Fibroblast of lung (primary cell): ENCODE measurements around the gene WNT11. TPM values are rescaled to one million over a fixed set of nuclear protein-coding genes. Genes with fewer than 3 reads are reported as not detected.

ENCODE experiments used
- DNase-seq, 2 donors: peaks; one replicate each; pipeline versions ENCODE4 v3.0.0 to v3.0.0-alpha.2; 2010; ENCODE audit warnings: low read depth in 2 of 2
- H2AFZ ChIP-seq: 2 replicates; pipeline ENCODE4 v1.5.1; 2012; ENCODE audit warnings: low read length, control low read depth, inconsistent platforms
- H3K27ac ChIP-seq: 2 replicates; pipeline ENCODE4 v1.5.1; 2011; ENCODE audit warnings: low read length, control low read depth; ENCODE audit not compliant: insufficient read depth
- H3K27me3 ChIP-seq: 2 replicates; pipeline ENCODE4 v1.5.1; 2011; ENCODE audit warnings: mild to moderate bottlenecking, low read length; ENCODE audit not compliant: control insufficient read depth, insufficient read depth
- H3K36me3 ChIP-seq: 2 replicates; pipeline ENCODE4 v1.5.1; 2011; ENCODE audit warnings: low read length; ENCODE audit not compliant: control insufficient read depth, insufficient read depth
- H3K4me1 ChIP-seq: 2 replicates; pipeline ENCODE4 v1.5.1; 2011; ENCODE audit warnings: low read length; ENCODE audit not compliant: control insufficient read depth, insufficient read depth; ENCODE audit errors: extremely low read depth
- H3K4me2 ChIP-seq: 2 replicates; pipeline ENCODE4 v1.5.1; 2011; ENCODE audit warnings: low read length, control low read depth; ENCODE audit not compliant: insufficient read depth; ENCODE audit errors: extremely low read depth
- H3K4me3 ChIP-seq, 4 experiments: fragments of 200-600 bp in 1 of 4; sonication (generic) in 1 of 4; replicated peaks in 1 of 4; 2 replicates each; pipeline ENCODE4 v1.5.1; 2011 to 2016; ENCODE audit warnings: low read length in 4 of 4, low read depth in 3 of 4, mild to moderate bottlenecking in 3 of 4, control low read depth in 2 of 4, inconsistent platforms in 1 of 4, mixed read lengths in 1 of 4; ENCODE audit not compliant: insufficient read depth in 1 of 4; ENCODE audit errors: control extremely low read depth in 1 of 4
- H3K79me2 ChIP-seq: 2 replicates; pipeline ENCODE4 v1.5.1; 2012; ENCODE audit warnings: mild to moderate bottlenecking, low read length, inconsistent platforms; ENCODE audit not compliant: control insufficient read depth, insufficient read depth
- H3K9ac ChIP-seq: 2 replicates; pipeline ENCODE4 v1.5.1; 2011; ENCODE audit warnings: mild to moderate bottlenecking, low read length, control low read depth; ENCODE audit not compliant: insufficient read depth
- H3K9me3 ChIP-seq: 2 replicates; pipeline ENCODE4 v1.5.1; 2012; ENCODE audit warnings: low read depth, low read length; ENCODE audit not compliant: control insufficient read depth, insufficient read depth
- H4K20me1 ChIP-seq: 2 replicates; pipeline ENCODE4 v1.5.1; 2011; ENCODE audit warnings: low read length; ENCODE audit not compliant: control insufficient read depth, insufficient read depth; ENCODE audit errors: extremely low read depth
- CTCF ChIP-seq, 2 donors: IDR thresholded peaks in 1 of 2; conservative IDR thresholded peaks in 1 of 2; 1 replicate in 1 of 2; 2 replicates in 1 of 2; pipeline ENCODE4 v1.5.1; 2011 to 2012; ENCODE audit warnings: low read length in 2 of 2, control low read depth in 1 of 2, inconsistent platforms in 1 of 2, low read depth in 1 of 2, mild to moderate bottlenecking in 1 of 2
- EZH2 ChIP-seq: IDR thresholded peaks from 2 replicates; pipeline ENCODE4 v1.5.1; 2012; ENCODE audit warnings: low read length, control low read depth, mild to moderate bottlenecking; ENCODE audit errors: missing control alignments
- polyA plus RNA-seq, 2 donors: library from polyadenylated mRNA; depleted of rRNA in 1 of 2; stranded (reverse) in 1 of 2; unstranded in 1 of 2; fragments of >200 nt; gene quantifications; 2 replicates each; pipeline ENCODE4 v1.2.1, GENCODE V29; 2011 to 2012; ENCODE audit warnings: missing spikeins in 1 of 2
- total RNA-seq: library from RNA; depleted of rRNA; stranded (reverse); fragments of >200 nt; gene quantifications from 2 replicates; pipeline ENCODE4 v1.2.1, GENCODE V29; 2014

The WNT11 gene
- total and polyA plus RNA-seq, 2 donors (not counting 1 experiment from before 2014, with no cell fraction given), result 0.07 to 0.33 TPM

GRCh38 chr11:76209973-76210930 is 4.0 kb upstream of the WNT11 start:
- Histone ChIP-seq H3K27me3 (peaks cover 55% of the 10 kb centered on the region), H3K4me3 (peak overlapping the region; percentile 8 to 41 (median 18)), H2AFZ (no peak overlapping the region), H3K4me1 (peaks cover 8% of the 10 kb centered on the region), H3K4me2 (peak overlapping the region; percentile 68), H3K36me3 (no peaks in the 10 kb centered on the region), H3K9ac (no peak overlapping the region), H4K20me1 (no peaks in the 10 kb centered on the region), H3K79me2 (no peaks in the 10 kb centered on the region), H3K27ac (no peak overlapping the region), H3K9me3 (no peaks in the 10 kb centered on the region)
- TF ChIP-seq CTCF (conservative IDR thresholded peaks at IDR 0.05 in 1 of 2, IDR thresholded peaks at IDR 0.05 in 1 of 2; ENCODE audit: low read depth in 1 of 2, low read length in 2 of 2) (no peak), EZH2 (no peak)
- peak; percentile 72 to 78 for DNase-seq

DNA sequence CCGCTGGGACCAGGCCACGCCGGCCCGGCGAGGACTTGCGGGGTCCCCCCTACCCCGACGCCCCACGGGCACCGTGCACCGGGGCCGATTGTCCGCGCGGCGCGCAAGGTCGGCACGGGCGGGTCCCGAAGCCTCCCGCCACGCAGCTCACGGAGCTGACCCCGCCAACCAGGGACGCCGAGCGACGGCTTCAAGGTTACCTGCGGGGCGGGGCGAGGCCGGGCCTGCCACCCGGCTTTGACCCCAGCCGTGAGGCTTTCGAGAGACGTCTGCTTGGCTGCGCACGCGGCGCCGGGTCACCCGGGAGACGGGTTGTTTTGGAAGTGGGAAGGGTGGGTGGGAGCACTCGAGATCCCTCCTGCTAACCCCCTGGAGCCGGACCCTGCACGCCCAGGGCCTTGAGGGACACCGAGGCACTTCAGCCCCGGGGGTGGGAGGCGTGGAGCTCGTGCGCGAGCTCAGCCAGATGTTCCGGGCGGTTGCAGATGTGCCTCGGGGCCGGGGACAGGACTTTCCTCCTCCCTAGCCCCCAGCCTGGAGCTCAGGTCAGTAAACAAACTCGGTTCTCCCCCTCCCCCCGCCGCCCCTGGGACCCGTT is 3.2 kb upstream of the WNT11 start:
- no peaks in the 10 kb centered on the region for H3K9me3 ChIP-seq
- H3K4me1 ChIP-seq, result peaks cover 8% of the 10 kb centered on the region
- H4K20me1 ChIP-seq, result no peaks in the 10 kb centered on the region
- H3K36me3 ChIP-seq, result no peaks in the 10 kb centered on the region
- peaks cover 58% of the 10 kb centered on the region for H3K27me3 ChIP-seq
- H3K9ac ChIP-seq, result no peak overlapping the region
- peak overlapping the region in 1 of 4 experiments; percentile 52 for H3K4me3 ChIP-seq
- no peak overlapping the region for H2AFZ ChIP-seq
- DNase-seq, result no peak
- H3K27ac ChIP-seq, result no peak overlapping the region
- TF ChIP-seq EZH2 (peak; percentile 82), CTCF (conservative IDR thresholded peaks at IDR 0.05 in 1 of 2, IDR thresholded peaks at IDR 0.05 in 1 of 2; ENCODE audit: low read depth in 1 of 2, low read length in 2 of 2) (no peak)
- H3K4me2 ChIP-seq, result no peak overlapping the region
- H3K79me2 ChIP-seq, result no peaks in the 10 kb centered on the region
